GM12878 (cell line): ENCODE measurements around the gene AXIN1. TPM values are rescaled to one million over a fixed set of nuclear protein-coding genes. Genes with fewer than 3 reads are reported as not detected.

Source experiments
- ATAC-seq: fragments of 200-7000 bp; cut with Tn5 transposase; 3 replicates; pipeline ENCODE4 v1.9.1; 2020; ENCODE audit warnings: mild to moderate bottlenecking, moderate library complexity
- BruUV-seq: library from RNA; stranded (reverse); fragments of 400-500 nt; replicated peaks from 2 replicates; lab custom pipeline; 2021; lab: Mats Ljungman, UMichigan
- CTCF ChIA-PET: fragments of 300-600 bp; sonication (Branson Sonifier 250); formaldehyde crosslinking; extraction: SDS; loops from one replicate; lab custom pipeline; 2021; ENCODE audit warnings: inconsistent platforms; lab: Yijun Ruan, JAX
- POLR2A ChIA-PET: fragments of 350-600 bp; formaldehyde crosslinking; extraction: SDS; loops from one replicate; lab custom pipeline; 2021; ENCODE audit warnings: inconsistent platforms; lab: Charles Lee
- RAD21 ChIA-PET: fragments of 300-600 bp; sonication (Branson Sonifier 250); formaldehyde crosslinking; loops from one replicate; lab custom pipeline; 2023; ENCODE audit warnings: antibody characterized with exemption; ENCODE audit not compliant: unreplicated experiment; lab: Charles Lee
- SMC1A ChIA-PET: fragments of 300-600 bp; sonication (Branson Sonifier 250); formaldehyde crosslinking; loops from one replicate; lab custom pipeline; 2023; ENCODE audit not compliant: unreplicated experiment, uncharacterized antibody; lab: Charles Lee
- DNase-seq: peaks from one replicate; pipeline ENCODE4 v3.0.0-alpha.2; 2011; ENCODE audit warnings: low read depth, low spot score
- FAIRE-seq: peaks from 3 replicates; lab custom pipeline; 2011; peaks lifted over from hg19 to GRCh38; lab: Jason Lieb, UNC
- H2AFZ ChIP-seq: 2 replicates; pipeline ENCODE4 v1.6.0; 2011; ENCODE audit warnings: low read depth, low read length, control low read depth; ENCODE audit not compliant: control insufficient read depth
- H3K27ac ChIP-seq: 2 replicates; pipeline ENCODE4 v1.5.1; 2011; ENCODE audit warnings: control low read depth; ENCODE audit not compliant: control insufficient read depth, insufficient read depth
- H3K27me3 ChIP-seq, 2 experiments: replicated peaks in 1 of 2; 2 replicates each; pipeline versions ENCODE4 v1.6.0 to v1.6.1; 2011; ENCODE audit warnings: low read length in 1 of 2; ENCODE audit not compliant: control insufficient read depth in 2 of 2, insufficient read depth in 2 of 2
- H3K36me3 ChIP-seq, 2 experiments: 2 replicates each; pipeline ENCODE4 v1.5.1; 2011; ENCODE audit warnings: low read length in 1 of 2; ENCODE audit not compliant: control insufficient read depth in 2 of 2, insufficient read depth in 2 of 2
- H3K4me1 ChIP-seq: 2 replicates; pipeline ENCODE4 v1.6.1; 2011; ENCODE audit warnings: mild to moderate bottlenecking, low read length, moderate library complexity, mixed read lengths; ENCODE audit not compliant: control insufficient read depth, insufficient read depth
- H3K4me2 ChIP-seq: 2 replicates; pipeline ENCODE4 v1.6.0; 2011; ENCODE audit warnings: control low read depth; ENCODE audit not compliant: control insufficient read depth, insufficient read depth
- H3K4me3 ChIP-seq: fragments of 200-600 bp; sonication (generic); 2 replicates; pipeline ENCODE4 v1.5.1; 2016
- H3K79me2 ChIP-seq: 2 replicates; pipeline ENCODE4 v1.6.0; 2011; ENCODE audit warnings: low read length; ENCODE audit not compliant: control insufficient read depth, insufficient read depth
- H3K9ac ChIP-seq: 2 replicates; pipeline ENCODE4 v1.8.0; 2011; ENCODE audit warnings: low read length, control low read depth, mixed read lengths; ENCODE audit not compliant: control insufficient read depth, insufficient read depth
- H3K9me3 ChIP-seq: replicated peaks from 3 replicates; pipeline ENCODE4 v1.5.1; 2011; ENCODE audit warnings: mild to moderate bottlenecking, low read length; ENCODE audit not compliant: control insufficient read depth, insufficient read depth
- H4K20me1 ChIP-seq: 2 replicates; pipeline ENCODE4 v1.6.0; 2011; ENCODE audit not compliant: control insufficient read depth, insufficient read depth
- BMI1 ChIP-seq: fragments of 450-650 bp; IDR thresholded peaks from 2 replicates; pipeline ENCODE4 v1.6.1; 2016; ENCODE audit warnings: mild to moderate bottlenecking, moderate library complexity, borderline replicate concordance
- CBX5 ChIP-seq: sonication (generic); IDR thresholded peaks from 2 replicates; pipeline ENCODE4 v1.6.1; 2016; ENCODE audit warnings: low read depth, moderate library complexity, mild to moderate bottlenecking, inconsistent platforms
- EZH2 ChIP-seq: IDR thresholded peaks from 2 replicates; pipeline ENCODE4 v1.6.1; 2012; ENCODE audit warnings: low read depth, mild to moderate bottlenecking, control low read depth, inconsistent platforms, low read length, borderline replicate concordance; ENCODE audit not compliant: control insufficient read depth
- GATAD2B ChIP-seq: fragments of 450-650 bp; conservative IDR thresholded peaks from 2 replicates; pipeline ENCODE4 v1.6.1; 2017; ENCODE audit warnings: low read depth, mild to moderate bottlenecking, moderate library complexity
- MEF2B ChIP-seq: fragments of 450-650 bp; IDR thresholded peaks from 2 replicates; pipeline ENCODE4 v1.6.1; 2018; ENCODE audit warnings: mild to moderate bottlenecking, moderate library complexity; ENCODE audit not compliant: partially characterized antibody, poor library complexity, severe bottlenecking
- NR2F1 ChIP-seq: fragments of 450-650 bp; conservative IDR thresholded peaks from 2 replicates; pipeline ENCODE4 v1.6.1; 2017; ENCODE audit warnings: mild to moderate bottlenecking
- SREBF1 ChIP-seq: IDR thresholded peaks from 2 replicates; pipeline ENCODE4 v1.6.1; 2012; ENCODE audit warnings: mild to moderate bottlenecking, low read length
- USF1 ChIP-seq: IDR thresholded peaks from 2 replicates; pipeline ENCODE4 v1.6.1; 2011; ENCODE audit warnings: borderline replicate concordance, low read depth, mild to moderate bottlenecking, moderate library complexity, mixed read lengths, low read length; ENCODE audit not compliant: insufficient read depth; ENCODE audit errors: extremely low read length
- ZNF217 ChIP-seq: fragments of 450-650 bp; IDR thresholded peaks from 2 replicates; pipeline ENCODE4 v1.6.1; 2017; ENCODE audit warnings: antibody characterized with exemption, mild to moderate bottlenecking
- WGBS: methylation state at CpG from one replicate; pipeline ENCODE4 v1.1.6; 2016; ENCODE audit warnings: low lambda C conversion rate; ENCODE audit not compliant: insufficient replicate concordance, insufficient coverage; ENCODE audit errors: missing lambda C conversion rate; 5-methylcytosine and 5-hydroxymethylcytosine counted together
- in situ Hi-C: fragments of 300-500 bp; cut with MboI; formaldehyde crosslinking; loops from 9 replicates; pipeline ENCODE4 v1.14.3; 2018; ENCODE audit warnings: mixed read lengths
- intact Hi-C: fragments of 100-400 bp; cut with micrococcal nuclease; formaldehyde crosslinking; loops from one replicate; pipeline ENCODE4 v1.14.2; 2022; ENCODE audit not compliant: unreplicated experiment
- polyA plus RNA-seq, 11 experiments: library from polyadenylated mRNA; depleted of rRNA in 4 of 11; unstranded in 6 of 11; stranded (reverse) in 5 of 11; fragments of >200 nt; fragmentation: Nextera tagmentation in 4 of 11; fragmentation: Illumina TruSeq in 1 of 11; extraction: Ambion mirVana in 4 of 11; extraction: Trizol in 1 of 11; gene quantifications; 1 replicate in 1 of 11; 2 replicates in 10 of 11; pipeline versions ENCODE4 v1.2.1 to v1.2.3, GENCODE V29; 2011 to 2016; ENCODE audit warnings: inconsistent platforms in 2 of 11, missing spikeins in 2 of 11, low read depth in 1 of 11
- total RNA-seq, 4 experiments: library from RNA; depleted of rRNA in 3 of 4; stranded (reverse); fragments of >200 nt in 3 of 4; fragmentation: Illumina TruSeq in 1 of 4; extraction: Trizol in 1 of 4; gene quantifications; 2 replicates each; pipeline versions ENCODE4 v1.2.1 to v1.2.3, GENCODE V29; 2013 to 2021
- TF ChIP-seq, protein P1 (sequence below): IDR thresholded peaks from 2 replicates; pipeline ENCODE4 v1.6.1; 2011; ENCODE audit warnings: mild to moderate bottlenecking, low read depth, low read length, moderate library complexity; ENCODE audit not compliant: insufficient replicate concordance
- TF ChIP-seq, protein P2 (sequence below): fragments of 450-650 bp; formaldehyde crosslinking; IDR thresholded peaks from 2 replicates; pipeline ENCODE4 v1.4.0; 2022; ENCODE audit warnings: mild to moderate bottlenecking, moderate library complexity
- TF ChIP-seq, protein P3 (sequence below): IDR thresholded peaks from 2 replicates; pipeline ENCODE4 v1.6.1; 2012; ENCODE audit warnings: low read length, inconsistent platforms
- TF ChIP-seq, protein P4 (sequence below): fragments of 450-650 bp; IDR thresholded peaks from 2 replicates; pipeline ENCODE4 v1.6.1; 2016; ENCODE audit warnings: mild to moderate bottlenecking

The AXIN1 gene
- total and polyA plus RNA-seq, 10 of the 15 experiments (the other 5 are each of a cell fraction or from before 2014, with no cell fraction given): 0.26 to 27.1 (median 7.7) TPM

GRCh38 chr16:381012-381788 lies 28.7 kb upstream of the AXIN1 start:
- Histone ChIP-seq H3K79me2 (peaks cover 14% of the 10 kb centered on the region), H3K4me1 (peaks cover 14% of the 10 kb centered on the region), H3K27me3 (no peaks in the 10 kb centered on the region), H4K20me1 (no peaks in the 10 kb centered on the region), H3K9me3 (no peaks in the 10 kb centered on the region), H3K4me3 (peak overlapping the region; percentile 95), H2AFZ (peak overlapping the region; percentile 19; the same call in 1 of the 2 replicates), H3K9ac (peak overlapping the region; percentile 78), H3K27ac (peak overlapping the region; percentile 39; the same call in 1 of the 2 replicates), H3K36me3 (peaks cover 0 to 2% of the 10 kb centered on the region in 2 experiments; a peak in 2 of 4 replicates), H3K4me2 (peak overlapping the region; percentile 89)
- POLR2A ChIA-PET: interaction anchor here (0.7 to 3.8 kb wide), 3 partner anchors 10 to 186 kb away, joined by 3 to 22 read pairs (median 4); partner anchors contain the start of genes AXIN1, MRPL28 and NHLRC4
- DNase-seq (no peak), ATAC-seq (peak; percentile 50), FAIRE-seq (no peak)
- in situ Hi-C loops (no loop called here), intact Hi-C loops (no loop called here)
- CTCF ChIA-PET: interaction anchor here (0.8 kb wide), 1 partner anchor 21 kb away, joined by 3 read pairs; no protein-coding TSS in a partner anchor
- SMC1A ChIA-PET: no interaction called here
- BruUV-seq: no TSS peak
- WGBS: under 1% methylated on average over 39 of the region's 73 CpGs
- RAD21 ChIA-PET: interaction anchor here (1.0 kb wide), 2 partner anchors 11 to 28 kb away, joined by 3 read pairs; partner anchors contain the start of genes AXIN1 and MRPL28
- TF ChIP-seq, protein P1, sequence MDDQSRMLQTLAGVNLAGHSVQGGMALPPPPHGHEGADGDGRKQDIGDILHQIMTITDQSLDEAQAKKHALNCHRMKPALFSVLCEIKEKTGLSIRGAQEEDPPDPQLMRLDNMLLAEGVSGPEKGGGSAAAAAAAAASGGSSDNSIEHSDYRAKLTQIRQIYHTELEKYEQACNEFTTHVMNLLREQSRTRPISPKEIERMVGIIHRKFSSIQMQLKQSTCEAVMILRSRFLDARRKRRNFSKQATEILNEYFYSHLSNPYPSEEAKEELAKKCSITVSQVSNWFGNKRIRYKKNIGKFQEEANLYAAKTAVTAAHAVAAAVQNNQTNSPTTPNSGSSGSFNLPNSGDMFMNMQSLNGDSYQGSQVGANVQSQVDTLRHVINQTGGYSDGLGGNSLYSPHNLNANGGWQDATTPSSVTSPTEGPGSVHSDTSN: no peak
- TF ChIP-seq, protein P2, sequence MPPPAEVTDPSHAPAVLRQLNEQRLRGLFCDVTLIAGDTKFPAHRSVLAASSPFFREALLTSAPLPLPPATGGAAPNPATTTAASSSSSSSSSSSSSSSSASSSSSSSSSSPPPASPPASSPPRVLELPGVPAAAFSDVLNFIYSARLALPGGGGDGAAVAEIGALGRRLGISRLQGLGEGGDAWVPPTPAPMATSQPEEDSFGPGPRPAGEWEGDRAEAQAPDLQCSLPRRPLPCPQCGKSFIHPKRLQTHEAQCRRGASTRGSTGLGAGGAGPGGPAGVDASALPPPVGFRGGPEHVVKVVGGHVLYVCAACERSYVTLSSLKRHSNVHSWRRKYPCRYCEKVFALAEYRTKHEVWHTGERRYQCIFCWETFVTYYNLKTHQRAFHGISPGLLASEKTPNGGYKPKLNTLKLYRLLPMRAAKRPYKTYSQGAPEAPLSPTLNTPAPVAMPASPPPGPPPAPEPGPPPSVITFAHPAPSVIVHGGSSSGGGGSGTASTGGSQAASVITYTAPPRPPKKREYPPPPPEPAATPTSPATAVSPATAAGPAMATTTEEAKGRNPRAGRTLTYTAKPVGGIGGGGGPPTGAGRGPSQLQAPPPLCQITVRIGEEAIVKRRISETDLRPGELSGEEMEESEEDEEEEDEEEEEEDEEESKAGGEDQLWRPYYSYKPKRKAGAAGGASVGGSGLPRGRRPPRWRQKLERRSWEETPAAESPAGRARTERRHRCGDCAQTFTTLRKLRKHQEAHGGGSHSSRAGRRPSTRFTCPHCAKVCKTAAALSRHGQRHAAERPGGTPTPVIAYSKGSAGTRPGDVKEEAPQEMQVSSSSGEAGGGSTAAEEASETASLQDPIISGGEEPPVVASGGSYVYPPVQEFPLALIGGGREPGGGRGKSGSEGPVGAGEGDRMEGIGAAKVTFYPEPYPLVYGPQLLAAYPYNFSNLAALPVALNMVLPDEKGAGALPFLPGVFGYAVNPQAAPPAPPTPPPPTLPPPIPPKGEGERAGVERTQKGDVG (CRISPR knock-in tag): no peak
- TF ChIP-seq EZH2: no peak
- peak; percentile 28 for TF ChIP-seq MEF2B
- no peak for TF ChIP-seq CBX5
- no peak for TF ChIP-seq BMI1
- TF ChIP-seq, protein P3, sequence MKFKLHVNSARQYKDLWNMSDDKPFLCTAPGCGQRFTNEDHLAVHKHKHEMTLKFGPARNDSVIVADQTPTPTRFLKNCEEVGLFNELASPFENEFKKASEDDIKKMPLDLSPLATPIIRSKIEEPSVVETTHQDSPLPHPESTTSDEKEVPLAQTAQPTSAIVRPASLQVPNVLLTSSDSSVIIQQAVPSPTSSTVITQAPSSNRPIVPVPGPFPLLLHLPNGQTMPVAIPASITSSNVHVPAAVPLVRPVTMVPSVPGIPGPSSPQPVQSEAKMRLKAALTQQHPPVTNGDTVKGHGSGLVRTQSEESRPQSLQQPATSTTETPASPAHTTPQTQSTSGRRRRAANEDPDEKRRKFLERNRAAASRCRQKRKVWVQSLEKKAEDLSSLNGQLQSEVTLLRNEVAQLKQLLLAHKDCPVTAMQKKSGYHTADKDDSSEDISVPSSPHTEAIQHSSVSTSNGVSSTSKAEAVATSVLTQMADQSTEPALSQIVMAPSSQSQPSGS: no peak
- TF ChIP-seq USF1: no peak
- TF ChIP-seq, protein P4, sequence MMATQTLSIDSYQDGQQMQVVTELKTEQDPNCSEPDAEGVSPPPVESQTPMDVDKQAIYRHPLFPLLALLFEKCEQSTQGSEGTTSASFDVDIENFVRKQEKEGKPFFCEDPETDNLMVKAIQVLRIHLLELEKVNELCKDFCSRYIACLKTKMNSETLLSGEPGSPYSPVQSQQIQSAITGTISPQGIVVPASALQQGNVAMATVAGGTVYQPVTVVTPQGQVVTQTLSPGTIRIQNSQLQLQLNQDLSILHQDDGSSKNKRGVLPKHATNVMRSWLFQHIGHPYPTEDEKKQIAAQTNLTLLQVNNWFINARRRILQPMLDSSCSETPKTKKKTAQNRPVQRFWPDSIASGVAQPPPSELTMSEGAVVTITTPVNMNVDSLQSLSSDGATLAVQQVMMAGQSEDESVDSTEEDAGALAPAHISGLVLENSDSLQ: no peak
- TF ChIP-seq GATAD2B: peak; percentile 65; the same call in 1 of the 2 replicates
- no peak for TF ChIP-seq ZNF217
- 0 out of 2 replicates have a peak, but pooled peaks have one; percentile 56 for TF ChIP-seq NR2F1
- no peak for TF ChIP-seq SREBF1
